KMS-11 (cell line): Measurements from ENCODE around the gene COG8.
"Not testable (repeated sequence)": the region's sequence is repeated elsewhere in the genome, so short reads cannot be mapped to it uniquely, and the experiment has no call there.

Experiments used
- H2AFZ ChIP-seq: fragments of 200-600 bp; sonication (generic); 2 replicates; pipeline ENCODE4 v1.6.1; 2016; ENCODE audit warnings: antibody characterized with exemption, mixed run types, low read depth
- H3K27ac ChIP-seq: fragments of 200-600 bp; sonication (generic); 2 replicates; pipeline ENCODE4 v1.6.1; 2016; ENCODE audit warnings: mild to moderate bottlenecking, mixed run types
- H3K27me3 ChIP-seq: fragments of 200-600 bp; sonication (generic); 2 replicates; pipeline ENCODE4 v1.6.1; 2017; ENCODE audit warnings: mild to moderate bottlenecking, low read depth, mixed run types, moderate library complexity; ENCODE audit not compliant: insufficient read depth
- H3K36me3 ChIP-seq: fragments of 200-600 bp; sonication (generic); 2 replicates; pipeline ENCODE4 v1.6.1; 2017; ENCODE audit warnings: mild to moderate bottlenecking, mixed run types; ENCODE audit not compliant: insufficient read depth
- H3K4me1 ChIP-seq: fragments of 200-600 bp; sonication (generic); 2 replicates; pipeline ENCODE4 v1.6.1; 2016; ENCODE audit warnings: mild to moderate bottlenecking, low read depth, mixed run types; ENCODE audit not compliant: poor library complexity, severe bottlenecking
- H3K4me2 ChIP-seq: fragments of 200-600 bp; sonication (generic); 2 replicates; pipeline ENCODE4 v1.7.0; 2016; ENCODE audit warnings: mild to moderate bottlenecking, mixed run types
- H3K4me3 ChIP-seq: fragments of 200-600 bp; sonication (generic); IDR thresholded peaks from 2 replicates; pipeline ENCODE4 v1.6.1; 2017; ENCODE audit warnings: low read depth, low read length, mixed read lengths; ENCODE audit not compliant: insufficient read depth
- H3K79me2 ChIP-seq: fragments of 200-600 bp; sonication (generic); 2 replicates; pipeline ENCODE4 v1.6.1; 2016; ENCODE audit warnings: low read depth, mixed run types; ENCODE audit not compliant: insufficient read depth
- H3K9ac ChIP-seq: fragments of 200-600 bp; sonication (generic); 2 replicates; pipeline ENCODE4 v1.6.1; 2016; ENCODE audit warnings: mild to moderate bottlenecking, mixed run types
- H4K20me1 ChIP-seq: fragments of 200-600 bp; sonication (generic); 2 replicates; pipeline ENCODE4 v1.6.1; 2016; ENCODE audit warnings: mild to moderate bottlenecking, mixed run types; ENCODE audit not compliant: insufficient read depth
- CTCF ChIP-seq: fragments of 200-600 bp; sonication (generic); conservative IDR thresholded peaks from 2 replicates; pipeline ENCODE4 v1.6.1; 2017; ENCODE audit warnings: low read depth, mild to moderate bottlenecking, antibody characterized with exemption, low read length, moderate library complexity, mixed read lengths

COG8 gene

GRCh38 chr16:69294051-69294450 lies 45.3 kb downstream of the COG8 start:
- Histone ChIP-seq H3K4me3 (no peak overlapping the region), H3K4me2 (no peak overlapping the region), H3K79me2 (no peaks in the 10 kb centered on the region), H3K9ac (no peak overlapping the region), H3K27ac (no peak overlapping the region), H4K20me1 (no peaks in the 10 kb centered on the region), H3K27me3 (no peaks in the 10 kb centered on the region), H3K36me3 (no peaks in the 10 kb centered on the region), H2AFZ (no peak overlapping the region), H3K4me1 (no peaks in the 10 kb centered on the region)
- TF ChIP-seq CTCF, result no peak

GRCh38 chr16:69293401-69293800 lies 46.0 kb downstream of the COG8 start:
- Histone ChIP-seq H3K4me2 (no peak overlapping the region), H3K9ac (no peak overlapping the region), H4K20me1 (no peaks in the 10 kb centered on the region), H3K4me3 (no peak overlapping the region), H3K79me2 (no peaks in the 10 kb centered on the region), H3K27me3 (no peaks in the 10 kb centered on the region), H3K36me3 (no peaks in the 10 kb centered on the region), H2AFZ (no peak overlapping the region), H3K4me1 (no peaks in the 10 kb centered on the region), H3K27ac (no peak overlapping the region)
- TF ChIP-seq CTCF, result no peak

GRCh38 chr16:69291657-69292056 lies 47.7 kb downstream of the COG8 start:
- H4K20me1 ChIP-seq, H3K4me3 ChIP-seq: not testable (repeated sequence)

GRCh38 chr16:69286941-69287713 lies 52.2 kb downstream of the COG8 start:
- Histone ChIP-seq H3K4me1 (peaks cover 7% of the 10 kb centered on the region), H3K79me2 (no peaks in the 10 kb centered on the region), H4K20me1 (no peaks in the 10 kb centered on the region), H3K27me3 (no peaks in the 10 kb centered on the region), H3K27ac (no peak overlapping the region), H3K36me3 (no peaks in the 10 kb centered on the region), H3K9ac (no peak overlapping the region), H3K4me3 (no peak overlapping the region), H2AFZ (no peak overlapping the region), H3K4me2 (no peak overlapping the region)
- TF ChIP-seq CTCF, result peak; percentile 81

More at GRCh38 chr16:69291657-69292056, 47.7 kb downstream of the COG8 start:
- H3K27ac ChIP-seq, H3K4me1 ChIP-seq, H3K79me2 ChIP-seq, H2AFZ ChIP-seq, H3K4me2 ChIP-seq, H3K36me3 ChIP-seq, H3K27me3 ChIP-seq, H3K9ac ChIP-seq: not testable (repeated sequence)

GRCh38 chr16:69285240-69285639 lies 54.1 kb downstream of the COG8 start:
- H3K4me3 ChIP-seq, result no peak overlapping the region
- no peaks in the 10 kb centered on the region for H3K79me2 ChIP-seq
- H3K36me3 ChIP-seq, result no peaks in the 10 kb centered on the region
- no peaks in the 10 kb centered on the region for H4K20me1 ChIP-seq
- H3K27me3 ChIP-seq, result no peaks in the 10 kb centered on the region
- H3K27ac ChIP-seq, result no peak overlapping the region
- peaks cover 7% of the 10 kb centered on the region for H3K4me1 ChIP-seq
- no peak overlapping the region for H3K9ac ChIP-seq
- no peak for TF ChIP-seq CTCF
- H2AFZ ChIP-seq, result no peak overlapping the region
- H3K4me2 ChIP-seq, result no peak overlapping the region
